ENCODE data around the gene LY6G6C. TPM values are rescaled to one million over a fixed set of nuclear protein-coding genes. Genes with fewer than 3 reads are reported as not detected.

LY6G6C gene
- total RNA-seq, 4 donors from 2014 or later = 0.53 to 14.6 (median 2.4) TPM

DNA sequence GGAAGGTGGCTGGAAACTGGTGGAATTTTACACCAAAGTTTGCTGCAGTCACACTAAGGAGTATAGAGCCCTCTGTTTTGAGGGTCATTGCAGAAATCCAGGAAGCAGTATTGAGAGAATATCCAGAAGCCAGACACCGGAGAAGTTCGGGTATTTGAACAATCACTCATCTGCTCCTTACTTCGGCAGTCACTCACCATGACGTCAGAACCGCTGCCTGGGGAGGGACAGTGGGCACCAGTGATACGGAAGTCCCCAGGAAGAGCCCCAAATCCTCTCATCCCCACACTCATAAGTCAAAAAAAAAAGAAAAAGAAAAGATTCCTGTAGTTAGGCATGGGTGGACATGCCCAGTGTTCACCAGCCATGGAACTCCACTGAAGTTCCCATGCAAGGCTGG is 44.6 kb downstream of the LY6G6C start:
- peaks cover 4 to 30% (median 7%) of the 10 kb centered on the region in 3 donors for H3K36me3 ChIP-seq
- no peaks in the 10 kb centered on the region for H3K27me3 ChIP-seq
- H3K27ac ChIP-seq = no peak overlapping the region
- no peak overlapping the region for H3K4me3 ChIP-seq
- peaks cover 0 to 20% (median 16%) of the 10 kb centered on the region in 3 donors for H3K4me1 ChIP-seq
- 33 to 66% methylated on average over 6 of the region's 6 CpGs for WGBS, 2 donors
- intact Hi-C loops (cut with DNase I) = loop anchor here (5.0 kb wide), 1 partner anchor 90 kb away; no protein-coding TSS in a partner anchor
- no peak for TF ChIP-seq POLR2A (IDR thresholded peaks at IDR 0.05)
- TF ChIP-seq, protein P1, sequence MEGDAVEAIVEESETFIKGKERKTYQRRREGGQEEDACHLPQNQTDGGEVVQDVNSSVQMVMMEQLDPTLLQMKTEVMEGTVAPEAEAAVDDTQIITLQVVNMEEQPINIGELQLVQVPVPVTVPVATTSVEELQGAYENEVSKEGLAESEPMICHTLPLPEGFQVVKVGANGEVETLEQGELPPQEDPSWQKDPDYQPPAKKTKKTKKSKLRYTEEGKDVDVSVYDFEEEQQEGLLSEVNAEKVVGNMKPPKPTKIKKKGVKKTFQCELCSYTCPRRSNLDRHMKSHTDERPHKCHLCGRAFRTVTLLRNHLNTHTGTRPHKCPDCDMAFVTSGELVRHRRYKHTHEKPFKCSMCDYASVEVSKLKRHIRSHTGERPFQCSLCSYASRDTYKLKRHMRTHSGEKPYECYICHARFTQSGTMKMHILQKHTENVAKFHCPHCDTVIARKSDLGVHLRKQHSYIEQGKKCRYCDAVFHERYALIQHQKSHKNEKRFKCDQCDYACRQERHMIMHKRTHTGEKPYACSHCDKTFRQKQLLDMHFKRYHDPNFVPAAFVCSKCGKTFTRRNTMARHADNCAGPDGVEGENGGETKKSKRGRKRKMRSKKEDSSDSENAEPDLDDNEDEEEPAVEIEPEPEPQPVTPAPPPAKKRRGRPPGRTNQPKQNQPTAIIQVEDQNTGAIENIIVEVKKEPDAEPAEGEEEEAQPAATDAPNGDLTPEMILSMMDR (IDR thresholded peaks at IDR 0.05) = no peak
- DNase-seq = no peak
- H3K9me3 ChIP-seq = no peaks in the 10 kb centered on the region

DNA sequence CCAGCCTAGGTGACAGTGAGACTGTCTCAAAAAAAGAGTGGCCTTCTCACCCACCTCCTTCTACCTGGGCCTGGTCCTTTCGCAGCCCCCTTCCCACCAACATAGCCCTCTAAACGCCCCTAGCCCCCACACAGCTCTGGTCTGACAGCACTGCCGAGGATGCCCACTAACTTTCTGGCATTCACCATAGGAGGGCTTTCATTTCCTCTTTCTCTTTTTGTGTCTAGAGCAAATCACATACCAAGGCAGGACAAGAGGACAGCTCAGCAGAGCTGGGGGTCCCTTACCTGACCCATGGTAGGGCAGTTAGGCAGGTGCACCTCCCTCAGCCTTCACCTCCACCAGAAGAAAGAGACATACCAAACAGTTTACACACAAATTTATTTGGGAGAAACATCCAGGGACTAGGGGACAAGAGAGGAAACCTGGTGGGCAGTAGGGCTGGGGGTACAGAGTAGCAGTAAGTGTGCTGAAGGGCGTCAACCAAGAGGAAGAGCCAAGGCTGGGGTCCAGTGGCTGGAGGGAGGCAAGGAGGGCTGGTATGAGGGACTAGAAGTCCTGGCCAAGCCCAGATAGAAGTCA is 45.1 kb downstream of the LY6G6C start:
- WGBS, 2 donors = 68 to 77% methylated on average over 4 of the region's 4 CpGs
- Histone ChIP-seq H3K27ac (no peak overlapping the region), H3K9me3 (no peaks in the 10 kb centered on the region), H3K4me1 (peaks cover 0 to 15% (median 12%) of the 10 kb centered on the region in 3 donors), H3K27me3 (no peaks in the 10 kb centered on the region), H3K4me3 (no peak overlapping the region), H3K36me3 (peaks cover 9 to 35% (median 12%) of the 10 kb centered on the region in 3 donors)
- no peak for DNase-seq
- no peak for TF ChIP-seq POLR2A (IDR thresholded peaks at IDR 0.05)
- TF ChIP-seq, protein P1 (IDR thresholded peaks at IDR 0.05) = no peak
- intact Hi-C loops (cut with DNase I) = loop anchor here (5.0 kb wide), 1 partner anchor 91 kb away; no protein-coding TSS in a partner anchor

DNA sequence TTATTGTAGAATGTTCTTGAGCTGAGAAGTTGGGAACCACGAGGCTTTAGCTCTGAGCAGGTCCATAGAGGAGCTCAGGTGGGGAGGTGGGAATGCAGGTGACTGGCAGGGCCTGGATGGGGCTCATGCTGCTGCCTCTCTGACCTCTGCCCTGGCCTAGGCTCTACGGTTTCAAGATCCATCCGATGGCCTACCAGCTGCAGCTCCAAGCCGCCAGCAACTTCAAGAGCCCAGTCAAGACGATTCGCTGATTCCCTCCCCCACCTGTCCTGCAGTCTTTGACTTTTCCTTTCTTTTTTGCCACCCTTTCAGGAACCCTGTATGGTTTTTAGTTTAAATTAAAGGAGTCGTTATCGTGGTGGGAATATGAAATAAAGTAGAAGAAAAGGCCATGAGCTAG is 51.9 kb downstream of the LY6G6C start, which contains the start of gene LY6G5B:
LY6G5B (plus strand) TSS at position 301 of the 400 bp plus-strand sequence. CDS start 975 bp downstream, outside the sequence.
- Histone ChIP-seq H3K36me3 (peaks cover 44 to 77% (median 50%) of the 10 kb centered on the region in 3 donors), H3K27ac (no peak within 1 kb of the TSS), H3K4me1 (peaks cover 8 to 29% (median 19%) of the 10 kb centered on the region in 3 donors), H3K9me3 (no peaks in the 10 kb centered on the region), H3K27me3 (no peaks in the 10 kb centered on the region), H3K4me3 (no peak within 1 kb of the TSS)
- 60 to 83% methylated on average over 1 to 4 of the region's 8 CpGs for WGBS, 2 donors
- DNase-seq = no peak
- intact Hi-C loops (cut with DNase I) = no loop called here
- TF ChIP-seq, protein P1 (IDR thresholded peaks at IDR 0.05) = no peak
- no peak for TF ChIP-seq POLR2A (IDR thresholded peaks at IDR 0.05)

Small RNA genes within 50 kb of the gene (small RNA-seq; reads per million reads assigned to genes)
- gene LY6G6D (0 reads per million in 4 donors), gene MIR4646 (0 to 0.07 (median 0) reads per million in 4 donors), gene MSH5-SAPCD1 (0 reads per million in 4 donors), gene RNU6-850P (0 reads per million in 4 donors), gene SAPCD1 (0 reads per million in 4 donors)

Other genes starting within 250 kb of the LY6G6C start
- 1 to 10 TPM in 3 of 4 donors, under 1 TPM in 1; 0.23 to 2.6 (median 2.1) TPM for gene MICB, start 223.6 kb downstream of the LY6G6C start, total RNA-seq
- not detected for gene MCCD1, start 192.8 kb downstream of the LY6G6C start, total RNA-seq
- gene DDX39B, start 179.7 kb downstream of the LY6G6C start, total RNA-seq = 100 to 1,000 TPM; 173 to 320 (median 259) TPM
- gene ATP6V1G2, start 175.1 kb downstream of the LY6G6C start, total RNA-seq = 1 to 10 TPM in 1 of 4 donors, under 1 TPM in 1, not detected in 2; 0.21 to 2.1 TPM
- 10 to 100 TPM in 3 of 4 donors, 1 to 10 TPM in 1; 7.8 to 25.2 (median 16.7) TPM for gene NFKBIL1, start 174.1 kb downstream of the LY6G6C start, total RNA-seq
- gene LTA, start 149.5 kb downstream of the LY6G6C start, total RNA-seq = not detected
- under 1 TPM in 3 of 4 donors, not detected in 1; 0.27 to 0.95 (median 0.61) TPM for gene TNF, start 146.2 kb downstream of the LY6G6C start, total RNA-seq
- gene LTB, start 139.3 kb downstream of the LY6G6C start, total RNA-seq = 1 to 10 TPM in 2 of 4 donors, under 1 TPM in 2; 0.53 to 2.3 (median 1.1) TPM
- 10 to 100 TPM in 1 of 4 donors, 1 to 10 TPM in 1, under 1 TPM in 1, not detected in 1; 0.49 to 50.4 (median 5.1) TPM for gene LST1, start 135.5 kb downstream of the LY6G6C start, total RNA-seq
- gene NCR3, start 128.7 kb downstream of the LY6G6C start, total RNA-seq = not detected
- 10 to 100 TPM in 2 of 4 donors, 1 to 10 TPM in 2; 2.4 to 30.7 (median 15.1) TPM for gene AIF1, start 106.5 kb downstream of the LY6G6C start, total RNA-seq
- gene PRRC2A, start 101.0 kb downstream of the LY6G6C start, total RNA-seq = 10 to 100 TPM; 42.8 to 84.9 (median 67.7) TPM
- 100 to 1,000 TPM; 129 to 217 (median 163) TPM for gene BAG6, start 69.1 kb downstream of the LY6G6C start, total RNA-seq
- gene APOM, start 65.9 kb downstream of the LY6G6C start, total RNA-seq = 1 to 10 TPM in 2 of 4 donors, under 1 TPM in 2; 0.67 to 2.1 (median 1.1) TPM
- gene C6orf47, start 61.0 kb downstream of the LY6G6C start, total RNA-seq = 10 to 100 TPM; 28.8 to 34.4 (median 31.7) TPM
- 10 to 100 TPM in 2 of 4 donors, 1 to 10 TPM in 2; 6.9 to 16.0 (median 10.9) TPM for gene GPANK1, start 56.7 kb downstream of the LY6G6C start, total RNA-seq
- gene CSNK2B, start 55.7 kb downstream of the LY6G6C start, total RNA-seq = 100 to 1,000 TPM; 155 to 204 (median 186) TPM
- gene LY6G5B, start 51.8 kb downstream of the LY6G6C start, total RNA-seq = 1 to 10 TPM in 3 of 4 donors, under 1 TPM in 1; 0.70 to 9.5 (median 4.5) TPM
- under 1 TPM in 2 of 4 donors, not detected in 2; 0.57 to 0.83 TPM for gene LY6G5C, start 40.7 kb downstream of the LY6G6C start, total RNA-seq
- gene ABHD16A, start 18.4 kb downstream of the LY6G6C start, total RNA-seq = 10 to 100 TPM; 38.5 to 43.3 (median 40.1) TPM
- gene LY6G6F, start 14.9 kb downstream of the LY6G6C start, total RNA-seq = not detected
- gene LY6G6D, start 6.4 kb downstream of the LY6G6C start, total RNA-seq = not detected
- gene MPIG6B, start 1.6 kb upstream of the LY6G6C start, total RNA-seq = 1 to 10 TPM in 1 of 4 donors, under 1 TPM in 3; 0.12 to 1.4 (median 0.73) TPM
- 10 to 100 TPM; 16.4 to 59.3 (median 28.2) TPM for gene DDAH2, start 7.6 kb upstream of the LY6G6C start, total RNA-seq
- gene CLIC1, start 14.8 kb upstream of the LY6G6C start, total RNA-seq = 100 to 1,000 TPM; 289 to 440 (median 365) TPM
- 1 to 10 TPM; 2.3 to 7.9 (median 6.8) TPM for gene MSH5, start 18.3 kb upstream of the LY6G6C start, total RNA-seq
- gene SAPCD1, start 40.9 kb upstream of the LY6G6C start, total RNA-seq = 1 to 10 TPM in 2 of 4 donors, under 1 TPM in 2; 0.45 to 2.9 (median 1.1) TPM
- under 1 TPM; 0.22 to 0.80 (median 0.58) TPM for gene VWA7, start 55.6 kb upstream of the LY6G6C start, total RNA-seq
- 10 to 100 TPM; 35.0 to 72.3 (median 45.5) TPM for gene VARS1, start 74.0 kb upstream of the LY6G6C start, total RNA-seq
- gene LSM2, start 85.2 kb upstream of the LY6G6C start, total RNA-seq = 10 to 100 TPM; 27.1 to 70.8 (median 36.6) TPM
- gene HSPA1L, start 93.5 kb upstream of the LY6G6C start, total RNA-seq = under 1 TPM; 0.35 to 0.97 (median 0.57) TPM
- gene HSPA1A, start 93.8 kb upstream of the LY6G6C start, total RNA-seq = 100 to 1,000 TPM; 158 to 362 (median 223) TPM
- gene HSPA1B, start 106.0 kb upstream of the LY6G6C start, total RNA-seq = 100 to 1,000 TPM; 209 to 553 (median 252) TPM
- 10 to 100 TPM; 13.6 to 23.6 (median 17.3) TPM for gene NEU1, start 141.1 kb upstream of the LY6G6C start, total RNA-seq
- gene SLC44A4, start 157.3 kb upstream of the LY6G6C start, total RNA-seq = 1 to 10 TPM in 2 of 4 donors, under 1 TPM in 1, not detected in 1; 0.38 to 3.6 (median 1.3) TPM
- gene EHMT2, start 176.0 kb upstream of the LY6G6C start, total RNA-seq = 10 to 100 TPM; 23.4 to 34.5 (median 27.4) TPM
- 1 to 10 TPM in 2 of 4 donors, under 1 TPM in 2; 0.83 to 2.8 (median 1.0) TPM for gene ZBTB12, start 180.3 kb upstream of the LY6G6C start, total RNA-seq
- gene C2, start 206.0 kb upstream of the LY6G6C start, total RNA-seq = 10 to 100 TPM in 2 of 4 donors, 1 to 10 TPM in 2; 1.1 to 15.2 (median 6.4) TPM
- gene CFB, start 224.3 kb upstream of the LY6G6C start, total RNA-seq = 10 to 100 TPM; 10.4 to 81.1 (median 22.4) TPM
- 10 to 100 TPM; 52.6 to 83.9 (median 64.4) TPM for gene NELFE, start 237.2 kb upstream of the LY6G6C start, total RNA-seq
- gene SKIC2, start 237.4 kb upstream of the LY6G6C start, total RNA-seq = 10 to 100 TPM; 24.6 to 32.4 (median 26.8) TPM